Measurements from ENCODE around the gene DDX39B. TPM values are rescaled to one million over a fixed set of nuclear protein-coding genes. Genes with fewer than 3 reads are reported as not detected.

DDX39B gene
- total and polyA plus RNA-seq, 2 of the 8 experiments (the other 6 are each of a cell fraction or from before 2014, with no cell fraction given), result 780 to 1,164 TPM

GRCh38 chr6:31497531-31498476, 44.0 kb downstream of the DDX39B start, which contains the start of gene MICB (continued):
- TF ChIP-seq, protein P1, sequence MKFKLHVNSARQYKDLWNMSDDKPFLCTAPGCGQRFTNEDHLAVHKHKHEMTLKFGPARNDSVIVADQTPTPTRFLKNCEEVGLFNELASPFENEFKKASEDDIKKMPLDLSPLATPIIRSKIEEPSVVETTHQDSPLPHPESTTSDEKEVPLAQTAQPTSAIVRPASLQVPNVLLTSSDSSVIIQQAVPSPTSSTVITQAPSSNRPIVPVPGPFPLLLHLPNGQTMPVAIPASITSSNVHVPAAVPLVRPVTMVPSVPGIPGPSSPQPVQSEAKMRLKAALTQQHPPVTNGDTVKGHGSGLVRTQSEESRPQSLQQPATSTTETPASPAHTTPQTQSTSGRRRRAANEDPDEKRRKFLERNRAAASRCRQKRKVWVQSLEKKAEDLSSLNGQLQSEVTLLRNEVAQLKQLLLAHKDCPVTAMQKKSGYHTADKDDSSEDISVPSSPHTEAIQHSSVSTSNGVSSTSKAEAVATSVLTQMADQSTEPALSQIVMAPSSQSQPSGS (IDR thresholded peaks at IDR 0.05; ENCODE audit: low read length), result no peak
- TF ChIP-seq TAF7 (optimal IDR thresholded peaks at IDR 0.05; ENCODE audit: borderline replicate concordance, low read depth, low read length) (peak; percentile 67), BRCA1 (IDR thresholded peaks at IDR 0.05; ENCODE audit: low read depth, low read length) (no peak), PHF8 (conservative IDR thresholded peaks at IDR 0.05; ENCODE audit: low read depth, low read length) (peak; percentile 54; the same call in 1 of the 2 replicates), ASH2L (IDR thresholded peaks at IDR 0.05; ENCODE audit: low read length) (peak; percentile 18), CEBPB (IDR thresholded peaks at IDR 0.05; ENCODE audit: low read depth, low read length) (no peak), USF2 (IDR thresholded peaks at IDR 0.05; ENCODE audit: low read length) (no peak), SUZ12 (IDR thresholded peaks at IDR 0.05; ENCODE audit: low read length) (no peak), KDM1A (IDR thresholded peaks at IDR 0.05; ENCODE audit: borderline replicate concordance, low read length) (peak; percentile 47; the same call in 1 of the 2 replicates), KDM5A (IDR thresholded peaks at IDR 0.05; ENCODE audit: low read length) (no peak), KDM4A (IDR thresholded peaks at IDR 0.05; ENCODE audit: low read depth, low read length, severe bottlenecking) (peak; percentile 77), JUN (IDR thresholded peaks at IDR 0.05; ENCODE audit: low read depth, low read length) (no peak), TCF12 (IDR thresholded peaks at IDR 0.05; ENCODE audit: low read depth, low read length) (no peak), SP2 (IDR thresholded peaks at IDR 0.05; ENCODE audit: low read length) (no peak), FOSL1 (IDR thresholded peaks at IDR 0.05; ENCODE audit: insufficient read depth, low read depth, low read length) (no peak), EP300 (IDR thresholded peaks at IDR 0.05; ENCODE audit: borderline replicate concordance in 1 of 2, low read depth in 2 of 2, low read length in 2 of 2) (no peak), SIX5 (IDR thresholded peaks at IDR 0.05; ENCODE audit: low read depth, low read length) (no peak), POLR2AphosphoS5 (IDR thresholded peaks at IDR 0.05; ENCODE audit: low read depth, low read length) (0 out of 2 replicates have a peak, but pooled peaks have one; percentile 63)
- TF ChIP-seq, protein P2, sequence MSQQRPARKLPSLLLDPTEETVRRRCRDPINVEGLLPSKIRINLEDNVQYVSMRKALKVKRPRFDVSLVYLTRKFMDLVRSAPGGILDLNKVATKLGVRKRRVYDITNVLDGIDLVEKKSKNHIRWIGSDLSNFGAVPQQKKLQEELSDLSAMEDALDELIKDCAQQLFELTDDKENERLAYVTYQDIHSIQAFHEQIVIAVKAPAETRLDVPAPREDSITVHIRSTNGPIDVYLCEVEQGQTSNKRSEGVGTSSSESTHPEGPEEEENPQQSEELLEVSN (IDR thresholded peaks at IDR 0.05), result peak; percentile 75
- TF ChIP-seq, protein P3, sequence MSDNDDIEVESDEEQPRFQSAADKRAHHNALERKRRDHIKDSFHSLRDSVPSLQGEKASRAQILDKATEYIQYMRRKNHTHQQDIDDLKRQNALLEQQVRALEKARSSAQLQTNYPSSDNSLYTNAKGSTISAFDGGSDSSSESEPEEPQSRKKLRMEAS (IDR thresholded peaks at IDR 0.05), result no peak; the same call in none of the 2 replicates

All from H1 (cell line).